M059J (cell line): ENCODE results near the gene GZMB. TPM values are rescaled to one million over a fixed set of nuclear protein-coding genes. Genes with fewer than 3 reads are reported as not detected.
"Not testable (repeated sequence)": the region's sequence is repeated elsewhere in the genome, so short reads cannot be mapped to it uniquely, and the experiment has no call there.

Source experiments
- DNase-seq: peaks from one replicate; pipeline ENCODE4 v3.0.0-alpha.2; 2012; ENCODE audit warnings: low read depth
- total RNA-seq: library from RNA; depleted of rRNA; stranded (reverse); fragments of >200 nt; shearing (Covaris generic); gene quantifications from 2 replicates; pipeline ENCODE4 v1.2.3, GENCODE V29; 2014; rRNA removed

GZMB gene
- not detected in 2 replicates for total RNA-seq

GRCh38 chr14:24634158-24634557, at the start of gene GZMB:
GZMB (minus strand) TSS chr14:24634190; CDS start chr14:24634160, 30 bp downstream.
- no peak for DNase-seq

GRCh38 chr14:24681056-24681455, 47.1 kb upstream of the GZMB start:
- DNase-seq, result no peak

GRCh38 chr14:24680516-24680915, 46.5 kb upstream of the GZMB start:
- DNase-seq, result no peak

GRCh38 chr14:24679248-24679961, 45.4 kb upstream of the GZMB start:
- no peak for DNase-seq

- DNase-seq, result peak; percentile 79
These were observed 44.8 kb upstream of the GZMB start for GRCh38 chr14:24678801-24679247.

GRCh38 chr14:24677956-24678355, 44.0 kb upstream of the GZMB start:
- DNase-seq, result no peak

GRCh38 chr14:24674204-24674970, 40.4 kb upstream of the GZMB start:
- no peak for DNase-seq

- no peak for DNase-seq
These were observed 39.7 kb upstream of the GZMB start for GRCh38 chr14:24673534-24674203.

GRCh38 chr14:24673059-24673458, 39.1 kb upstream of the GZMB start:
- no peak for DNase-seq

GRCh38 chr14:24670594-24670993, 36.6 kb upstream of the GZMB start:
- no peak for DNase-seq

- no peak for DNase-seq
These were observed 35.7 kb upstream of the GZMB start for GRCh38 chr14:24669651-24670050.

- no peak for DNase-seq
These were observed 31.5 kb upstream of the GZMB start for GRCh38 chr14:24665440-24665991.

- no peak for DNase-seq
These were observed 30.4 kb upstream of the GZMB start for GRCh38 chr14:24664366-24664765.

GRCh38 chr14:24662753-24663152, 28.8 kb upstream of the GZMB start:
- no peak for DNase-seq

GRCh38 chr14:24659916-24660570, 26.1 kb upstream of the GZMB start:
- DNase-seq, result peak; percentile 0

GRCh38 chr14:24648361-24648760, 14.4 kb upstream of the GZMB start:
- not testable (repeated sequence) for DNase-seq

- no peak for DNase-seq
These were observed 5.9 kb upstream of the GZMB start for GRCh38 chr14:24639905-24640304.

- DNase-seq, result no peak
These were observed 5.3 kb upstream of the GZMB start for GRCh38 chr14:24639270-24639669.

- DNase-seq, result no peak
These were observed 637 bp downstream of the GZMB start for GRCh38 chr14:24633353-24633752.

GRCh38 chr14:24632761-24633160, 1.2 kb downstream of the GZMB start:
- DNase-seq, result no peak

- DNase-seq, result no peak
These were observed 1.7 kb downstream of the GZMB start for GRCh38 chr14:24632336-24632735.
